ENCODE results near the gene BPNT1.
"Not testable (repeated sequence)": the region's sequence is repeated elsewhere in the genome, so short reads cannot be mapped to it uniquely, and the experiment has no call there.

BPNT1 gene

DNA sequence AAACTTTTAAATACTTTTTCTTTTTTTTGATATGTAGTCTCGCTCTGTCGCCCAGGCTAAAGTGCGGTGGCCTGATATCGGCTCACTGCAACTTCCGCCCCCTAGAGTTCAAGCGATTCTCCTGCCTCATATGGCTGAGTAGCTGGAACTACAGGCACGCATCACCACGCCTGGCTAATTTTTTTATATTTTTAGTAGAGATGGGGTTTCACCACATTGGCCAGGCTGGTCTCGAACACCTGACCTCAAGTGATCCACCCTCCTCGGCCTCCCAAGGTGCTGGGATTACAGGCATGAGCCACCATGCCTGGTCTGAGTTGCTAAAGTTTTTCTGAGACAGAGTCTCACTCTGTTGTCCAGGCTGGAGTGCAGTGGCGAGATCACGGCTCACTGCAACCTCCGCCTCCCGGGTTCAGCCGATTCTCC lies 3.3 kb downstream of the BPNT1 start:
- not testable (repeated sequence) for H3K4me3 ChIP-seq (ENCODE audit: low read depth in 1 of 2, low read length in 2 of 2); H3K27me3 ChIP-seq (ENCODE audit: insufficient read depth, low read length, poor library complexity); H3K9me3 ChIP-seq (ENCODE audit: insufficient read depth, low read length, severe bottlenecking); H2AFZ ChIP-seq (ENCODE audit: low read depth, low read length); ATAC-seq (ENCODE audit: insufficient read depth, low read depth); H3K4me2 ChIP-seq (ENCODE audit: insufficient read depth, low read length); DNase-seq; H4K20me1 ChIP-seq (ENCODE audit: insufficient read depth, low read length); H3K36me3 ChIP-seq (ENCODE audit: insufficient read depth, low read length); H3K27ac ChIP-seq (ENCODE audit: low read length); H3K9ac ChIP-seq (ENCODE audit: low read depth, low read length)
- Histone ChIP-seq H3K4me1 (ENCODE audit: insufficient read depth, low read length) (peaks cover 21% of the 10 kb centered on the region), H3K79me2 (ENCODE audit: insufficient read depth, low read length) (peaks cover 43% of the 10 kb centered on the region)
- peak; percentile 28 for TF ChIP-seq CTCF (IDR thresholded peaks at IDR 0.05; ENCODE audit: borderline replicate concordance, extremely low read depth, low read length, poor library complexity, severe bottlenecking)

DNA sequence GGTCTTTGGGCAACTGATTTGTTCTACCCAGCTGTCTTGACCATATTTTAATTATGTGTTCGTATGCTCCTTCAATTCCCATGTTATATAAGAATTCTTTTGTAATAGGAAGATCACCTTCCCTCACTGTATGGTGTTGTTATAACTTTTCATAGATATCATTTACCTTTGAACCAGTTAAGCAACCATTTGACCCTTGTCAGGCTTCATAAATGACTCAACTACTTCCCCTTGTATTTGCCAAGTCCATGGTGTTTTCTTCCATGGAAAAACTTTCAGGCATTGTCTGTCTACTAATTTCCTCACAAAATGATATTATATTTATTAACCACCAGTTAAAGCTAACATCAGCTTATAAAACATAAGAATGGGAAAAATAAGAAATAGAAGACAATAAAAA lies 5.1 kb downstream of the BPNT1 start:
- H3K4me3 ChIP-seq (ENCODE audit: low read depth in 1 of 2, low read length in 2 of 2): no peak overlapping the region
- H3K27me3 ChIP-seq (ENCODE audit: insufficient read depth, low read length, poor library complexity): no peaks in the 10 kb centered on the region
- no peaks in the 10 kb centered on the region for H3K9me3 ChIP-seq (ENCODE audit: insufficient read depth, low read length, severe bottlenecking)
- peaks cover 12% of the 10 kb centered on the region for H3K4me1 ChIP-seq (ENCODE audit: insufficient read depth, low read length)
- ATAC-seq (ENCODE audit: insufficient read depth, low read depth) (no peak), DNase-seq (no peak)
- peaks cover 45% of the 10 kb centered on the region for H3K79me2 ChIP-seq (ENCODE audit: insufficient read depth, low read length)
- H3K9ac ChIP-seq (ENCODE audit: low read depth, low read length): no peak overlapping the region
- no peaks in the 10 kb centered on the region for H4K20me1 ChIP-seq (ENCODE audit: insufficient read depth, low read length)
- H3K27ac ChIP-seq (ENCODE audit: low read length): no peak overlapping the region
- H3K36me3 ChIP-seq (ENCODE audit: insufficient read depth, low read length): peaks cover 3% of the 10 kb centered on the region; the same call in 1 of the 2 replicates
- no peak overlapping the region for H2AFZ ChIP-seq (ENCODE audit: low read depth, low read length)
- TF ChIP-seq EZH2 (IDR thresholded peaks at IDR 0.05; ENCODE audit: borderline replicate concordance, low read depth, low read length, severe bottlenecking) (no peak), CTCF (IDR thresholded peaks at IDR 0.05; ENCODE audit: borderline replicate concordance, extremely low read depth, low read length, poor library complexity, severe bottlenecking) (no peak)
- H3K4me2 ChIP-seq (ENCODE audit: insufficient read depth, low read length): no peak overlapping the region

DNA sequence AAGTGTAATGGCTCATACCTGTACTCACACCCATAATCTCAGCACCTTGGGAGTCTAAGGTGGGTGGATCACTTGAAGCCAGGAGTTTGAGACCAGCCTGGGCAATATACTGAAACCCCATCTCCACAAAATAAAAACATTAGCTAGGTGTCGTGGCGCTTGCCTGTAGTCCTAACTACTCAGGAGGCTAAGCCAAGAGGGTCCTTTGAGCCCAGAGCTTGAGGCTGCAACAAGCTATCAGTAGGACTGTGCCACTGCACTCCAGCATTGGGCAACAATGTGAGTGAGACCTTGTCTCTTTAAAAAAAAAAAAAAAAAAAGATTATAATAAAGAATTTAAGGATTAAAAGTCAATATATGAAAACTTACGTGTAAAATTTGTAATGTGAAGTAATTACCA lies 11.7 kb downstream of the BPNT1 start:
- DNase-seq: no peak
- Histone ChIP-seq H3K4me1 (ENCODE audit: insufficient read depth, low read length) (no peaks in the 10 kb centered on the region), H3K27ac (ENCODE audit: low read length) (no peak overlapping the region), H3K36me3 (ENCODE audit: insufficient read depth, low read length) (peaks cover 11% of the 10 kb centered on the region; the same call in 1 of the 2 replicates), H3K9ac (ENCODE audit: low read depth, low read length) (no peak overlapping the region), H3K9me3 (ENCODE audit: insufficient read depth, low read length, severe bottlenecking) (no peaks in the 10 kb centered on the region), H3K4me3 (ENCODE audit: low read depth in 1 of 2, low read length in 2 of 2) (no peak overlapping the region), H4K20me1 (ENCODE audit: insufficient read depth, low read length) (no peaks in the 10 kb centered on the region), H3K27me3 (ENCODE audit: insufficient read depth, low read length, poor library complexity) (no peaks in the 10 kb centered on the region), H3K4me2 (ENCODE audit: insufficient read depth, low read length) (no peak overlapping the region), H2AFZ (ENCODE audit: low read depth, low read length) (no peak overlapping the region), H3K79me2 (ENCODE audit: insufficient read depth, low read length) (peaks cover 7% of the 10 kb centered on the region; the same call in 1 of the 2 replicates)
- no peak; the same call in 2 of the 3 replicates for ATAC-seq (ENCODE audit: insufficient read depth, low read depth)
- no peak for TF ChIP-seq CTCF (IDR thresholded peaks at IDR 0.05; ENCODE audit: borderline replicate concordance, extremely low read depth, low read length, poor library complexity, severe bottlenecking)
- TF ChIP-seq EZH2 (IDR thresholded peaks at IDR 0.05; ENCODE audit: borderline replicate concordance, low read depth, low read length, severe bottlenecking): no peak

Measured in DND-41 (cell line).